ENCODE results near the gene ITGB4. TPM values are rescaled to one million over a fixed set of nuclear protein-coding genes. Genes with fewer than 3 reads are reported as not detected.
A peak's percentile ranks its signal among the peaks of the same experiment; 100 is the strongest.

ITGB4 gene
- total and polyA plus RNA-seq, 9 of the 15 experiments (the other 6 are each of a cell fraction or from before 2014, with no cell fraction given): 0.05 to 2.8 (median 0.76) TPM; not detected in 3

GRCh38 chr17:75776386-75777295 lies 55.4 kb downstream of the ITGB4 start (continued):
- TF ChIP-seq ZBTB2 (IDR thresholded peaks at IDR 0.05): no peak
- no peak for TF ChIP-seq NR3C1 (CRISPR knock-in tag; IDR thresholded peaks at IDR 0.05)
- TF ChIP-seq JUN (IDR thresholded peaks at IDR 0.05; ENCODE audit: borderline replicate concordance, low read depth, low read length): no peak
- no peak for TF ChIP-seq JUN (CRISPR knock-in tag; IDR thresholded peaks at IDR 0.05; ENCODE audit: borderline replicate concordance)
- TF ChIP-seq ZNF354B (CRISPR knock-in tag; IDR thresholded peaks at IDR 0.05): peak; percentile 75
- TF ChIP-seq TRIM28 (IDR thresholded peaks at IDR 0.05): no peak
- no peak for TF ChIP-seq PTBP1 (IDR thresholded peaks at IDR 0.05; ENCODE audit: low read depth, low read length)
- peak; percentile 95 for TF ChIP-seq ZC3H4 (CRISPR knock-in tag; IDR thresholded peaks at IDR 0.05; ENCODE audit: borderline replicate concordance)
- TF ChIP-seq GATAD2A (IDR thresholded peaks at IDR 0.05): no peak
- peak; percentile 76 for TF ChIP-seq ZNF764 (CRISPR knock-in tag; IDR thresholded peaks at IDR 0.05; ENCODE audit: low read depth)
- no peak for TF ChIP-seq FOXP1 (CRISPR knock-in tag; IDR thresholded peaks at IDR 0.05)
- peak; percentile 16 for TF ChIP-seq ZNF561 (CRISPR knock-in tag; conservative IDR thresholded peaks at IDR 0.05)
- no peak for TF ChIP-seq ZNF277 (CRISPR knock-in tag; IDR thresholded peaks at IDR 0.05; ENCODE audit: borderline replicate concordance)
- no peak for TF ChIP-seq CCAR2 (IDR thresholded peaks at IDR 0.05; ENCODE audit: low read depth, low read length)
- TF ChIP-seq ZNF586 (CRISPR knock-in tag; conservative IDR thresholded peaks at IDR 0.05): peak; percentile 88
- TF ChIP-seq, protein P1, sequence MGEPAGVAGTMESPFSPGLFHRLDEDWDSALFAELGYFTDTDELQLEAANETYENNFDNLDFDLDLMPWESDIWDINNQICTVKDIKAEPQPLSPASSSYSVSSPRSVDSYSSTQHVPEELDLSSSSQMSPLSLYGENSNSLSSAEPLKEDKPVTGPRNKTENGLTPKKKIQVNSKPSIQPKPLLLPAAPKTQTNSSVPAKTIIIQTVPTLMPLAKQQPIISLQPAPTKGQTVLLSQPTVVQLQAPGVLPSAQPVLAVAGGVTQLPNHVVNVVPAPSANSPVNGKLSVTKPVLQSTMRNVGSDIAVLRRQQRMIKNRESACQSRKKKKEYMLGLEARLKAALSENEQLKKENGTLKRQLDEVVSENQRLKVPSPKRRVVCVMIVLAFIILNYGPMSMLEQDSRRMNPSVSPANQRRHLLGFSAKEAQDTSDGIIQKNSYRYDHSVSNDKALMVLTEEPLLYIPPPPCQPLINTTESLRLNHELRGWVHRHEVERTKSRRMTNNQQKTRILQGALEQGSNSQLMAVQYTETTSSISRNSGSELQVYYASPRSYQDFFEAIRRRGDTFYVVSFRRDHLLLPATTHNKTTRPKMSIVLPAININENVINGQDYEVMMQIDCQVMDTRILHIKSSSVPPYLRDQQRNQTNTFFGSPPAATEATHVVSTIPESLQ (CRISPR knock-in tag; IDR thresholded peaks at IDR 0.05): no peak
- no peak for TF ChIP-seq NR1H2 (CRISPR knock-in tag; IDR thresholded peaks at IDR 0.05)
- no peak for TF ChIP-seq STAG1 (CRISPR knock-in tag; IDR thresholded peaks at IDR 0.05; ENCODE audit: borderline replicate concordance)
- TF ChIP-seq ZNF121 (CRISPR knock-in tag; conservative IDR thresholded peaks at IDR 0.05): no peak
- no peak for TF ChIP-seq MTF1 (CRISPR knock-in tag; IDR thresholded peaks at IDR 0.05; ENCODE audit: borderline replicate concordance)
- TF ChIP-seq ZNF174 (CRISPR knock-in tag; IDR thresholded peaks at IDR 0.05): 0 out of 2 replicates have a peak, but pooled peaks have one; percentile 79
- TF ChIP-seq NR2C2 (CRISPR knock-in tag; IDR thresholded peaks at IDR 0.05): peak; percentile 28; the same call in 1 of the 2 replicates
- TF ChIP-seq NR2C2 (tag; IDR thresholded peaks at IDR 0.05): no peak
- TF ChIP-seq ZNF184 (CRISPR knock-in tag; IDR thresholded peaks at IDR 0.05): no peak
- TF ChIP-seq ZNF445 (CRISPR knock-in tag; IDR thresholded peaks at IDR 0.05; ENCODE audit: low read depth): peak; percentile 83; the same call in 1 of the 2 replicates

Data from K562 (cell line).